ENCODE data around the gene FCER2. TPM values are rescaled to one million over a fixed set of nuclear protein-coding genes. Genes with fewer than 3 reads are reported as not detected.

The FCER2 gene
- total RNA-seq: not detected in 2 replicates

DNA sequence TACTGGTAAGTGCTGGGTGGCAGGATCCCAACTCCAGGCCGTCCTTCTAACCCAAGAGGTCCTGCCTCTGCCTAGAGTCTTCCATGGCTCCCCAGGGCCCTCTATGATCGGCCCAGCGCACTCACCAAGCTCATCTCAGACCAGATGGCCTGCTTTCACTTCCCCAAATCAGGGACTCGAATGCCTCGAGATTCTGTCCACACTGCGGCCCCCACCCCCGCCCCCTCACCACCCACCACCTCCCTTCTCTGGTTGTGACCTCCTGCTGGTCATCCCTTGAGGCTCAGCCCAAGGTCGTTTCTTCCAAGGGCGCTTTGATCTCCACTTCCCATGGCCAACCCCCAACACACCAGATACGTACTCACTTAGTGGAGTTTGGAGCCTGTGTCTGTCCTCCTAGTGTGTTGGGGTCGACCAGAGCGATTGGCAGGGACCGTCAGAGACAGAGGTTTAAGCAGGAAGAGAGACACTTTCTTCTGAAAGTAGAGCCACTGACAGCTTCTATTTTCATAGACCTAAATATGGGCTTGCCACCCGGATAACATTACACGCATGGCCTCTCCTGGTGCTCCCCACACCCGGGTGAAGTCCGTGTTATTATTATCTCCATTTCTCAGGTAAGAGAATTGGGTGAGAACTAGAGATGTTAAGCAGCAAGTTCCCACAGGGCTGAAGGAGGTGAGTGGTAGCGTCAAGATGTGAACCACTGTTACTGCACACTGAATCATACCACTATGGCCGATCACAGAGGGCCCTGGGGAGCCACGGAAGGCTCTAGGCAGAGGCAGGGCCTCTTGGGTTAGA lies at the start of gene FCER2:
Gene FCER2, minus strand, starts transcription at position 478 of the 804 bp plus-strand sequence. CDS start 2,371 bp downstream, outside the sequence.

DNA sequence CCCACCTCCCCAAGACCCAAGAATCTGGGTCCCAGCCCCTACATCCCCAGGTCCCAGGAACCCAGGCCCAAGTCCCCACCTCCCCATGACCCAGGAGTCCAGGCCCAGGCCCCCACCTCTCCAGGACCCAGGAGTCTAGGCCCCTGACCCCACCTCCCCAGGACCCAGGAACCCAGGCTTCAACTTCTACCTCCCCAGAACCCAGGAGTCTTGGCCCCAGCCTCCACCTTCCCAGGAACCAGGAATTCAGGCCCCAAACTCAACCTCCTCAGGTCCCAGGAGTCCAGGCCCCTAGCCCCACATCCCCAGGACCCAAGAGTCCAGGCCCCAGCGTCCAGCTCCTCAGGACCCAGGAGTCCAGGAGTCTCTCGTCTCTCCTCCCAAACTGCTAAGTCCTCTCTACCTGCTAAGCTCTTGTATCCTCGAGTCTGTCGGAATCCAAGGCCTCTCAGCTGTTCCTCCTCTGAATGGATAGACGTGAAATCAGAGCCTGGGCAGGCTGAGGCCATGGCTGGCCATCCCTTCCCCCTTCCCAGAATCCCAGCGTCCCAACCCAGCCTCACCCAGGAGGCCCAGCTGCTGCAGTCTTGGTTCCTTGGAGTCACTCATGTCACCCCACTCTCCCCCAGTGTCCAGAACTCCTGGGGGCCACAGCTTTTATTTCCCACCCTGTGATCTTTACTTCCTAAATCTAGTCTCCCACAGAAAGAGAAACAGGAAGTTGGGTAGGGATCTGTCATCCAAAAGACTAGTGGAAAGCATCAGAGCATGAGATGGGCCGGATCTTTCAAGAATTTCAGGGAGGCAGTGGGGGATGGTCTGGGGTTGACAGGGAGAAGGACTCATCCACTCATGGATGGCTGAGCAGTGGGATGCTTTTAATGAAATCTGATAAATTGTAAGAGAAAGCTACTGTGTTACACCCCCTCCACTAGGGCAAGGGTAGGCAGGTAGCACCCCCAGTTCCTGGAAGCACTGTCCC lies 45.3 kb upstream of the FCER2 start, which contains the start of gene CD209:
Gene CD209, minus strand, starts transcription at position 632 of the 982 bp plus-strand sequence. Its CDS starts 23 bp downstream, at position 609.

DNA sequence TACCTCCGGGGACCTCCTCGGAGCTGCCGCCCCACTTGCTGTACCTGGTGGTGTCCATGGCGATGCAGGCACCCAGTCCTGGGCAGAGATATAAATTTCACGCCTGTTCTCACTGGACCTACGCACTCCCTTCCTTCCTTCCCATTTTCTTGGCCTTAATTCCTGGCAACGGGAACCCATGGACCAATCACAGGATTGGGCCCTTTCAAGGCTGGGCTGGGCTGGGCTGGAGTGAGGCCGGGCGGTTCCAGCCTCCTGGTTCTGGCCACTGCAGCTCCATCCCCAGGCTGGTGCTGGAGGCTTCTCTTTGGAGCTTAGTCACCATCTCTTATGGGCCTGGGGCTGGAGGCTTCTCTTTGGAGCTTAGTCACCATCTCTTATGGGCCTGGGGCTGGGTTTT lies 30.1 kb upstream of the FCER2 start, which contains the start of gene CLEC4G:
Gene CLEC4G, minus strand, starts transcription at position 66 of the 400 bp plus-strand sequence. Its CDS starts 8 bp downstream, at position 58.

GRCh38 chr19:7680606-7681339 lies 21.2 kb downstream of the FCER2 start, which contains the start of gene TRAPPC5:
Gene TRAPPC5, plus strand, starts transcription at chr19:7680833. Its CDS starts 1,421 bp downstream, at chr19:7682254.

GRCh38 chr19:7676854-7677253 lies 25.1 kb downstream of the FCER2 start, which contains the start of gene MCEMP1:
Gene MCEMP1, plus strand, starts transcription at chr19:7677090. Its CDS starts 31 bp downstream, at chr19:7677121.

GRCh38 chr19:7668842-7669241 lies 33.1 kb downstream of the FCER2 start, which contains the start of gene RETN:
Gene RETN, plus strand, starts transcription at chr19:7669049. Its CDS starts 278 bp downstream, at chr19:7669327.

Other genes with a start within 250 kb of the FCER2 start
- gene PEX11G, start 213.1 kb downstream of the FCER2 start, total RNA-seq: 3.9 and 9.5 TPM in 2 replicates
- gene ZNF358, start 186.0 kb downstream of the FCER2 start, total RNA-seq: 48.2 and 95.7 TPM in 2 replicates
- 7.9 and 12.4 TPM in 2 replicates for gene MCOLN1, start 179.5 kb downstream of the FCER2 start, total RNA-seq
- 119 and 204 TPM in 2 replicates for gene PNPLA6, start 166.4 kb downstream of the FCER2 start, total RNA-seq
- gene CAMSAP3, start 106.3 kb downstream of the FCER2 start, total RNA-seq: 2.3 and 3.8 TPM in 2 replicates
- gene XAB2, start 72.6 kb downstream of the FCER2 start, total RNA-seq: 43.3 and 61.1 TPM in 2 replicates
- 14.0 and 27.0 TPM in 2 replicates for gene PET100, start 72.3 kb downstream of the FCER2 start, total RNA-seq
- gene PCP2, start 68.4 kb downstream of the FCER2 start, total RNA-seq: 1.4 TPM in 1 of 2 replicates, not detected in the other
- 37.0 and 76.3 TPM in 2 replicates for gene STXBP2, start 65.0 kb downstream of the FCER2 start, total RNA-seq
- gene RETN, start 33.1 kb downstream of the FCER2 start, total RNA-seq: not detected in 2 replicates
- not detected in 2 replicates for gene MCEMP1, start 25.0 kb downstream of the FCER2 start, total RNA-seq
- gene TRAPPC5, start 21.3 kb downstream of the FCER2 start, total RNA-seq: 114 and 143 TPM in 2 replicates
- not detected in 2 replicates for gene CLEC4G, start 30.0 kb upstream of the FCER2 start, total RNA-seq
- gene CD209, start 45.4 kb upstream of the FCER2 start, total RNA-seq: not detected in 2 replicates
- not detected in 2 replicates for gene CLEC4M, start 61.1 kb upstream of the FCER2 start, total RNA-seq
- gene EVI5L, start 128.1 kb upstream of the FCER2 start, total RNA-seq: 10.4 and 17.5 TPM in 2 replicates
- 0.65 and 1.0 TPM in 2 replicates for gene PRR36, start 172.3 kb upstream of the FCER2 start, total RNA-seq
- gene LRRC8E, start 186.4 kb upstream of the FCER2 start, total RNA-seq: 12.9 and 24.2 TPM in 2 replicates
- 11.7 and 17.7 TPM in 2 replicates for gene MAP2K7, start 201.7 kb upstream of the FCER2 start, total RNA-seq
- 1.8 and 4.4 TPM in 2 replicates for gene TGFBR3L, start 212.7 kb upstream of the FCER2 start, total RNA-seq
- 24.3 and 38.7 TPM in 2 replicates for gene SNAPC2, start 218.2 kb upstream of the FCER2 start, total RNA-seq
- gene CTXN1, start 224.0 kb upstream of the FCER2 start, total RNA-seq: 11.9 and 35.4 TPM in 2 replicates
- 55.8 and 76.6 TPM in 2 replicates for gene TIMM44, start 241.5 kb upstream of the FCER2 start, total RNA-seq

All from mesangial cell (primary cell).